ENCODE measurements around the gene ARNT2. TPM values are rescaled to one million over a fixed set of nuclear protein-coding genes. Genes with fewer than 3 reads are reported as not detected.

ARNT2 gene
- total and polyA plus RNA-seq, 10 of the 15 experiments (the other 5 are each of a cell fraction or from before 2014, with no cell fraction given), result 0.07 to 0.49 (median 0.09) TPM; not detected in 6

GRCh38 chr15:80466543-80466942 is 62.4 kb downstream of the ARNT2 start:
- RAD21 ChIA-PET (ENCODE audit: unreplicated experiment), result no interaction called here
- FAIRE-seq (no peak), DNase-seq (ENCODE audit: low read depth, low spot score) (no peak), ATAC-seq (no peak)
- Histone ChIP-seq H3K36me3 (ENCODE audit: control insufficient read depth in 2 of 2, insufficient read depth in 2 of 2, low read length in 1 of 2) (no peaks in the 10 kb centered on the region), H3K27me3 (replicated peaks in 1 of 2; ENCODE audit: control insufficient read depth in 2 of 2, insufficient read depth in 2 of 2, low read length in 1 of 2) (0 out of 4 replicates have a peak, but pooled peaks cover 0 to 2% of the 10 kb centered on the region in 2 experiments), H3K4me2 (ENCODE audit: control insufficient read depth, insufficient read depth) (no peak overlapping the region), H3K79me2 (ENCODE audit: control insufficient read depth, insufficient read depth, low read length) (no peaks in the 10 kb centered on the region), H4K20me1 (ENCODE audit: control insufficient read depth, insufficient read depth) (no peaks in the 10 kb centered on the region), H3K4me1 (ENCODE audit: control insufficient read depth, insufficient read depth, low read length) (no peaks in the 10 kb centered on the region), H2AFZ (ENCODE audit: control insufficient read depth, low read depth, low read length) (no peak overlapping the region), H3K4me3 (no peak overlapping the region), H3K27ac (ENCODE audit: control insufficient read depth, insufficient read depth) (no peak overlapping the region), H3K9ac (ENCODE audit: control insufficient read depth, insufficient read depth, low read length) (no peak overlapping the region), H3K9me3 (replicated peaks; ENCODE audit: control insufficient read depth, insufficient read depth, low read length) (no peaks in the 10 kb centered on the region)
- TF ChIP-seq NFIC (IDR thresholded peaks at IDR 0.05; ENCODE audit: low read depth, low read length), result no peak
- TF ChIP-seq PKNOX1 (IDR thresholded peaks at IDR 0.05), result 0 out of 2 replicates have a peak, but pooled peaks have one; percentile 23
- POLR2A ChIA-PET, result no interaction called here
- in situ Hi-C loops (cut with MboI) (no loop called here), intact Hi-C loops (cut with micrococcal nuclease; ENCODE audit: unreplicated experiment) (no loop called here)
- SMC1A ChIA-PET (ENCODE audit: uncharacterized antibody, unreplicated experiment), result no interaction called here
- 73% methylated on average over 2 of the region's 2 CpGs for WGBS (ENCODE audit: insufficient coverage, insufficient replicate concordance, low lambda C conversion rate, missing lambda C conversion rate)
- no TSS peak for BruUV-seq (replicated peaks)
- CTCF ChIA-PET, result no interaction called here

DNA sequence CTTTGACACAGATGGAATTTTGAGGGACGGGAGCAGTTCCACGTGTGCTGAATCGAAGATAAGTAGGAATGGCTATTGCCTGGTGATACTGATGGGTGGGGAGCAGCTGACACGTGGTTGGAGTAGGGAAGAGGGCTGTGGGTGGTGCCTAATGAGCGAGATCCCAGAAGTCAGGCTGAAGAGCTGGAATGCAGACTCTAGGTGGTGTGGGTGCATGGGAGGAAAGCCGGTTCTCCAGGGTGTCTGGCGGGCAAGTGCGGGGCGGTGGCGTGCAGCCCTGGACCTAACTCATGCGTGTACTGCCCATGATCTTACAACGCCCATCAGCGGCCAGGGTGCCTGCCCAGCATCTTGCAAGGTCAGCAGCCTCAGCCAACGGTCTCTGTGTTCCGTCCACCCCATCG is 63.1 kb downstream of the ARNT2 start:
- no peak for FAIRE-seq
- TF ChIP-seq IRF3 (IDR thresholded peaks at IDR 0.05) (no peak), SMARCA5 (IDR thresholded peaks at IDR 0.05) (no peak), PKNOX1 (IDR thresholded peaks at IDR 0.05) (no peak), NR2C2 (IDR thresholded peaks at IDR 0.05; ENCODE audit: borderline replicate concordance, control insufficient read depth, insufficient read length, low read depth) (no peak), ZNF687 (IDR thresholded peaks at IDR 0.05) (no peak), GATAD2B (conservative IDR thresholded peaks at IDR 0.05; ENCODE audit: low read depth) (no peak), BHLHE40 (IDR thresholded peaks at IDR 0.05; ENCODE audit: borderline replicate concordance in 1 of 2, low read depth in 2 of 2, low read length in 1 of 2) (no peak), EZH2 (IDR thresholded peaks at IDR 0.05; ENCODE audit: borderline replicate concordance, control insufficient read depth, low read depth, low read length) (no peak), SIN3A (IDR thresholded peaks at IDR 0.05; ENCODE audit: low read depth, low read length) (no peak)

More for the DNA sequence above, 63.1 kb downstream of the ARNT2 start:
- Histone ChIP-seq H3K4me3 (no peak overlapping the region), H3K9ac (ENCODE audit: control insufficient read depth, insufficient read depth, low read length) (no peak overlapping the region), H3K79me2 (ENCODE audit: control insufficient read depth, insufficient read depth, low read length) (no peaks in the 10 kb centered on the region), H3K9me3 (replicated peaks; ENCODE audit: control insufficient read depth, insufficient read depth, low read length) (no peaks in the 10 kb centered on the region), H3K27me3 (replicated peaks in 1 of 2; ENCODE audit: control insufficient read depth in 2 of 2, insufficient read depth in 2 of 2, low read length in 1 of 2) (0 out of 4 replicates have a peak, but pooled peaks cover 0 to 1% of the 10 kb centered on the region in 2 experiments), H3K36me3 (ENCODE audit: control insufficient read depth in 2 of 2, insufficient read depth in 2 of 2, low read length in 1 of 2) (no peaks in the 10 kb centered on the region), H3K4me1 (ENCODE audit: control insufficient read depth, insufficient read depth, low read length) (no peaks in the 10 kb centered on the region), H4K20me1 (ENCODE audit: control insufficient read depth, insufficient read depth) (no peaks in the 10 kb centered on the region), H3K27ac (ENCODE audit: control insufficient read depth, insufficient read depth) (no peak overlapping the region), H2AFZ (ENCODE audit: control insufficient read depth, low read depth, low read length) (no peak overlapping the region), H3K4me2 (ENCODE audit: control insufficient read depth, insufficient read depth) (no peak overlapping the region)
- ATAC-seq (no peak), DNase-seq (ENCODE audit: low read depth, low spot score) (no peak)
- RAD21 ChIA-PET (ENCODE audit: unreplicated experiment), result no interaction called here
- 39% methylated on average over 16 of the region's 16 CpGs for WGBS (ENCODE audit: insufficient coverage, insufficient replicate concordance, low lambda C conversion rate, missing lambda C conversion rate)
- POLR2A ChIA-PET, result no interaction called here
- no TSS peak for BruUV-seq (replicated peaks)
- CTCF ChIA-PET, result no interaction called here
- SMC1A ChIA-PET (ENCODE audit: uncharacterized antibody, unreplicated experiment), result no interaction called here
- intact Hi-C loops (cut with micrococcal nuclease; ENCODE audit: unreplicated experiment) (no loop called here), in situ Hi-C loops (cut with MboI) (no loop called here)

Measured in GM12878 (cell line).